D721Med (cell line): ENCODE results near the gene FES.

ENCODE experiments used
- DNase-seq: peaks from one replicate; pipeline ENCODE4 v3.0.0; 2011; ENCODE audit warnings: low spot score; ENCODE audit not compliant: insufficient read length
- FAIRE-seq: peaks from 2 replicates; lab custom pipeline; 2011; peaks lifted over from hg19 to GRCh38; lab: Jason Lieb, UNC
- CTCF ChIP-seq: IDR thresholded peaks from 2 replicates; pipeline ENCODE4 v1.5.1; 2012; ENCODE audit warnings: mild to moderate bottlenecking, control low read depth; ENCODE audit not compliant: insufficient read depth; ENCODE audit errors: missing control alignments

The FES gene

GRCh38 chr15:90934256-90934948 is 50.1 kb downstream of the FES start:
- DNase-seq (peak; percentile 81), FAIRE-seq (no peak)
- peak; percentile 93 for TF ChIP-seq CTCF

- DNase-seq (peak; percentile 98), FAIRE-seq (no peak)
- no peak for TF ChIP-seq CTCF
These were observed 50.8 kb downstream of the FES start, which contains the start of gene UNC45A for GRCh38 chr15:90934949-90935751. Gene UNC45A, plus strand, starts transcription at chr15:90935285. Its CDS starts 40 bp downstream, at chr15:90935325.

GRCh38 chr15:90936823-90937222 is 52.5 kb downstream of the FES start:
- FAIRE-seq, result no peak
- no peak for DNase-seq
- TF ChIP-seq CTCF, result no peak

GRCh38 chr15:90938261-90938660 is 54.0 kb downstream of the FES start:
- FAIRE-seq (no peak), DNase-seq (no peak)
- no peak for TF ChIP-seq CTCF

GRCh38 chr15:90939756-90940155 is 55.5 kb downstream of the FES start:
- DNase-seq, result no peak
- TF ChIP-seq CTCF, result no peak
- no peak for FAIRE-seq

GRCh38 chr15:90941038-90941437 is 56.7 kb downstream of the FES start:
- FAIRE-seq (no peak), DNase-seq (no peak)
- TF ChIP-seq CTCF, result no peak
